ENCODE data around the gene SMIM12.
A peak's percentile ranks its signal among the peaks of the same experiment; 100 is the strongest.

Gene SMIM12

GRCh38 chr1:34871443-34872132 lies 12.0 kb upstream of the SMIM12 start:
- no peak for DNase-seq

- no peak for DNase-seq
These were observed 10.8 kb upstream of the SMIM12 start for GRCh38 chr1:34870395-34870794.

GRCh38 chr1:34869760-34870159 lies 10.2 kb upstream of the SMIM12 start:
- no peak for DNase-seq

- DNase-seq: no peak
These were observed 8.9 kb upstream of the SMIM12 start for GRCh38 chr1:34868230-34869049.

- peak; percentile 57 for DNase-seq
These were observed 7.9 kb upstream of the SMIM12 start for GRCh38 chr1:34867415-34867814.

GRCh38 chr1:34866762-34867109 lies 7.2 kb upstream of the SMIM12 start:
- DNase-seq: no peak

- DNase-seq: peak; percentile 70
These were observed 6.6 kb upstream of the SMIM12 start for GRCh38 chr1:34865981-34866761.

- no peak for DNase-seq
These were observed 6.0 kb upstream of the SMIM12 start for GRCh38 chr1:34865573-34865972.

GRCh38 chr1:34864759-34865158 lies 5.2 kb upstream of the SMIM12 start:
- no peak for DNase-seq

GRCh38 chr1:34863501-34863900 lies 4.0 kb upstream of the SMIM12 start:
- DNase-seq: no peak

GRCh38 chr1:34858901-34859445 lies 576 bp downstream of the SMIM12 start:
- peak; percentile 15 for DNase-seq

GRCh38 chr1:34856697-34857096 lies 2.9 kb downstream of the SMIM12 start:
- DNase-seq: no peak

GRCh38 chr1:34852677-34853217 lies 6.8 kb downstream of the SMIM12 start:
- peak; percentile 92 for DNase-seq

- DNase-seq: no peak
These were observed 8.0 kb downstream of the SMIM12 start for GRCh38 chr1:34851431-34852105.

GRCh38 chr1:34850382-34850781 lies 9.2 kb downstream of the SMIM12 start:
- no peak for DNase-seq

GRCh38 chr1:34847094-34847493 lies 12.5 kb downstream of the SMIM12 start:
- DNase-seq: no peak

GRCh38 chr1:34846265-34846664 lies 13.3 kb downstream of the SMIM12 start:
- DNase-seq: no peak

- no peak for DNase-seq
These were observed 14.2 kb downstream of the SMIM12 start for GRCh38 chr1:34845131-34845901.

- DNase-seq: no peak
These were observed 15.3 kb downstream of the SMIM12 start for GRCh38 chr1:34844252-34844634.

GRCh38 chr1:34843392-34844251 lies 15.9 kb downstream of the SMIM12 start:
- DNase-seq: no peak

GRCh38 chr1:34842952-34843371 lies 16.6 kb downstream of the SMIM12 start:
- no peak for DNase-seq
